GM23338 (cell line): ENCODE measurements around the gene ZFR2. TPM values are rescaled to one million over a fixed set of nuclear protein-coding genes. Genes with fewer than 3 reads are reported as not detected.

Experiments used
- ATAC-seq: fragments of 200-7000 bp; cut with Tn5 transposase; 3 replicates; pipeline ENCODE4 v1.9.1; 2020
- DNase-seq: peaks from one replicate; pipeline ENCODE4 v3.0.0-alpha.2; 2015; ENCODE audit warnings: low spot score
- H2AFZ ChIP-seq: fragments of 200-600 bp; sonication (generic); 2 replicates; pipeline ENCODE4 v1.8.0; 2016; ENCODE audit warnings: antibody characterized with exemption, mild to moderate bottlenecking, moderate library complexity
- H3F3A ChIP-seq: fragments of 200-600 bp; sonication (generic); replicated peaks from 2 replicates; pipeline ENCODE4 v1.8.0; 2017; ENCODE audit warnings: antibody characterized with exemption, mixed run types, low read depth
- H3K27ac ChIP-seq: fragments of 200-600 bp; sonication (generic); 2 replicates; pipeline ENCODE4 v1.6.1; 2016; ENCODE audit warnings: low read depth
- H3K27me3 ChIP-seq: fragments of 200-600 bp; sonication (generic); 2 replicates; pipeline ENCODE4 v1.8.0; 2016; ENCODE audit warnings: mild to moderate bottlenecking, mixed run types, moderate library complexity; ENCODE audit not compliant: insufficient read depth
- H3K36me3 ChIP-seq: fragments of 200-600 bp; sonication (generic); 2 replicates; pipeline ENCODE4 v1.8.0; 2016; ENCODE audit warnings: mild to moderate bottlenecking; ENCODE audit not compliant: insufficient read depth
- H3K4me1 ChIP-seq: fragments of 200-600 bp; sonication (generic); 2 replicates; pipeline ENCODE4 v1.8.0; 2016; ENCODE audit warnings: mild to moderate bottlenecking, moderate library complexity; ENCODE audit not compliant: insufficient read depth
- H3K4me2 ChIP-seq: fragments of 200-600 bp; sonication (generic); 2 replicates; pipeline ENCODE4 v1.7.1; 2017; ENCODE audit warnings: mixed run types
- H3K4me3 ChIP-seq: fragments of 200-600 bp; sonication (generic); 2 replicates; pipeline ENCODE4 v1.6.1; 2016; ENCODE audit warnings: mixed run types
- H3K79me2 ChIP-seq: fragments of 200-600 bp; sonication (generic); replicated peaks from 2 replicates; pipeline ENCODE4 v1.8.0; 2017; ENCODE audit warnings: mild to moderate bottlenecking; ENCODE audit not compliant: insufficient read depth
- H3K9me2 ChIP-seq: fragments of 200-600 bp; sonication (generic); 2 replicates; pipeline ENCODE4 v1.8.0; 2017; ENCODE audit not compliant: insufficient read depth
- H4K20me1 ChIP-seq: fragments of 200-600 bp; sonication (generic); replicated peaks from 2 replicates; pipeline ENCODE4 v1.8.0; 2017; ENCODE audit warnings: mild to moderate bottlenecking; ENCODE audit not compliant: insufficient read depth
- H3K27ac Mint-ChIP-seq: 2 replicates; pipeline ENCODE4 v1.8.0; 2020; ENCODE audit warnings: inconsistent platforms, mild to moderate bottlenecking, moderate library complexity, mixed read lengths
- H3K27me3 Mint-ChIP-seq: 3 replicates; pipeline ENCODE4 v1.8.0; 2022; ENCODE audit warnings: low read depth, mild to moderate bottlenecking, moderate library complexity, mixed read lengths, inconsistent platforms; ENCODE audit not compliant: insufficient read depth, poor library complexity
- H3K36me3 Mint-ChIP-seq: 3 replicates; pipeline ENCODE4 v1.8.0; 2021; ENCODE audit warnings: low read depth, mild to moderate bottlenecking, inconsistent platforms, moderate library complexity, mixed read lengths
- H3K4me1 Mint-ChIP-seq: 3 replicates; pipeline ENCODE4 v1.8.0; 2020; ENCODE audit warnings: mild to moderate bottlenecking, inconsistent platforms, mixed read lengths
- H3K4me3 Mint-ChIP-seq: 3 replicates; pipeline ENCODE4 v1.8.0; 2021; ENCODE audit warnings: moderate library complexity, mild to moderate bottlenecking, inconsistent platforms, mixed read lengths
- H3K9me3 Mint-ChIP-seq: 3 replicates; pipeline ENCODE4 v1.8.0; 2020; ENCODE audit warnings: moderate library complexity, mild to moderate bottlenecking, inconsistent platforms, mixed read lengths
- CREB1 ChIP-seq: fragments of 250-450 bp; sonication (Bioruptor Pico); IDR thresholded peaks from 2 replicates; pipeline ENCODE4 v1.5.0; 2020; ENCODE audit warnings: low read depth, mild to moderate bottlenecking, moderate library complexity
- ETS1 ChIP-seq: IDR thresholded peaks from 2 replicates; pipeline ENCODE4 v1.6.1; 2016; ENCODE audit warnings: antibody characterized with exemption
- EZH2 ChIP-seq: fragments of 200-600 bp; sonication (generic); IDR thresholded peaks from one replicate; pipeline ENCODE4 v1.8.0; 2017; ENCODE audit warnings: antibody characterized with exemption, mild to moderate bottlenecking, low read depth; ENCODE audit not compliant: unreplicated experiment
- EZH2phosphoT487 ChIP-seq: fragments of 200-600 bp; sonication (generic); IDR thresholded peaks from one replicate; pipeline ENCODE4 v1.8.1; 2018; ENCODE audit warnings: antibody characterized with exemption; ENCODE audit not compliant: unreplicated experiment
- JUNB ChIP-seq: IDR thresholded peaks from one replicate; pipeline ENCODE4 v1.6.1; 2016; ENCODE audit warnings: antibody characterized with exemption; ENCODE audit not compliant: unreplicated experiment
- NANOG ChIP-seq: IDR thresholded peaks from 2 replicates; pipeline ENCODE4 v1.6.1; 2016; ENCODE audit warnings: antibody characterized with exemption, borderline replicate concordance
- POLR2AphosphoS5 ChIP-seq: IDR thresholded peaks from 2 replicates; pipeline ENCODE4 v1.6.1; 2016; ENCODE audit warnings: antibody characterized with exemption, low read depth
- REST ChIP-seq: IDR thresholded peaks from one replicate; pipeline ENCODE4 v1.6.1; 2018; ENCODE audit warnings: antibody characterized with exemption; ENCODE audit not compliant: unreplicated experiment
- STAT1 ChIP-seq: IDR thresholded peaks from one replicate; pipeline ENCODE4 v1.6.1; 2016; ENCODE audit warnings: antibody characterized with exemption; ENCODE audit not compliant: unreplicated experiment
- ZNF114 ChIP-seq: fragments of 250-450 bp; sonication (Bioruptor Pico); IDR thresholded peaks from 2 replicates; pipeline ENCODE4 v1.5.0; 2020; ENCODE audit warnings: mild to moderate bottlenecking, moderate library complexity
- ZNF331 ChIP-seq: fragments of 250-450 bp; sonication (Bioruptor Pico); IDR thresholded peaks from 2 replicates; pipeline ENCODE4 v1.5.0; 2020; ENCODE audit warnings: low read depth, mild to moderate bottlenecking, moderate library complexity
- polyA plus RNA-seq: library from polyadenylated mRNA; unstranded; fragments of >200 nt; fragmentation: Nextera tagmentation; extraction: Ambion mirVana; gene quantifications from 2 replicates; pipeline ENCODE4 v1.2.1, GENCODE V29; 2016
- total RNA-seq: library from RNA; depleted of rRNA; stranded (reverse); fragments of >200 nt; shearing (Covaris generic); gene quantifications from 2 replicates; pipeline ENCODE4 v1.2.3, GENCODE V29; 2014
- TF ChIP-seq, protein P1 (sequence below): fragments of 250-450 bp; sonication (Bioruptor Pico); IDR thresholded peaks from 2 replicates; pipeline ENCODE4 v1.5.0; 2020; ENCODE audit warnings: mild to moderate bottlenecking, moderate library complexity
- TF ChIP-seq, protein P2 (sequence below), 2 experiments: fragments of 200-600 bp in 1 of 2; sonication (generic) in 1 of 2; conservative IDR thresholded peaks; 2 replicates each; pipeline versions ENCODE4 v1.5.1 to v1.6.1; 2016 to 2017; ENCODE audit warnings: antibody characterized with exemption in 2 of 2, low read depth in 2 of 2, mild to moderate bottlenecking in 2 of 2, moderate library complexity in 1 of 2

The ZFR2 gene
- total and polyA plus RNA-seq, 2 experiments from 2014 or later: 15.8 to 31.3 TPM

DNA sequence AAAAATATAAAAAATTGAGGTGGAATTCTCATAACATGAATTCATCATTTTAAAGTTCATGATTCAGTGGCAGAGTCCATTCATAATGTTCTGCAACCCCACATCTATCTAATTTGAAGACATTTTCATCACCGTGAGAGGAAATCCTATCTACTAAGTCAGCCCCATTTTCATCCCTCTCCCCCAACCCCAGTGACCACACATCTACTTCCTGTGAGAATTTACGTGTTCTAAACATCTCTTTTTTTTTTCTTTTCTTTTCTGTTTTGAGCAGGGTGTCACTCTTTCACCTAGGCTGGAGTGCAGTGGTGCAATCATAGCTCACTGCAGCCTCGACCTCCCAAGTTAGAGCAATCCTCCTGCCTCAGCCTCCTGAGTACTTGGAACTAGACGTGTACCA is 29.1 kb upstream of the ZFR2 start:
- Mint-ChIP-seq H3K4me3 (no peak overlapping the region), H3K9me3 (peaks cover 9% of the 10 kb centered on the region), H3K36me3 (peaks cover 20% of the 10 kb centered on the region), H3K27me3 (peaks cover 4% of the 10 kb centered on the region), H3K27ac (no peak overlapping the region), H3K4me1 (no peaks in the 10 kb centered on the region)
- no peak overlapping the region for H2AFZ ChIP-seq
- H3F3A ChIP-seq: no peaks in the 10 kb centered on the region
- H3K4me3 ChIP-seq: no peak overlapping the region
- H3K4me1 ChIP-seq: no peaks in the 10 kb centered on the region
- H3K4me2 ChIP-seq: no peak overlapping the region
- DNase-seq (no peak), ATAC-seq (no peak)
- H4K20me1 ChIP-seq: no peaks in the 10 kb centered on the region; the same call in 1 of the 2 replicates
- TF ChIP-seq ZNF331 (CRISPR knock-in tag) (no peak), CREB1 (CRISPR knock-in tag) (no peak), ZNF114 (CRISPR knock-in tag) (no peak), EZH2 (no peak), JUNB (no peak), POLR2AphosphoS5 (no peak), ETS1 (no peak), REST (no peak), NANOG (no peak), STAT1 (no peak), EZH2phosphoT487 (no peak)
- TF ChIP-seq, protein P1, sequence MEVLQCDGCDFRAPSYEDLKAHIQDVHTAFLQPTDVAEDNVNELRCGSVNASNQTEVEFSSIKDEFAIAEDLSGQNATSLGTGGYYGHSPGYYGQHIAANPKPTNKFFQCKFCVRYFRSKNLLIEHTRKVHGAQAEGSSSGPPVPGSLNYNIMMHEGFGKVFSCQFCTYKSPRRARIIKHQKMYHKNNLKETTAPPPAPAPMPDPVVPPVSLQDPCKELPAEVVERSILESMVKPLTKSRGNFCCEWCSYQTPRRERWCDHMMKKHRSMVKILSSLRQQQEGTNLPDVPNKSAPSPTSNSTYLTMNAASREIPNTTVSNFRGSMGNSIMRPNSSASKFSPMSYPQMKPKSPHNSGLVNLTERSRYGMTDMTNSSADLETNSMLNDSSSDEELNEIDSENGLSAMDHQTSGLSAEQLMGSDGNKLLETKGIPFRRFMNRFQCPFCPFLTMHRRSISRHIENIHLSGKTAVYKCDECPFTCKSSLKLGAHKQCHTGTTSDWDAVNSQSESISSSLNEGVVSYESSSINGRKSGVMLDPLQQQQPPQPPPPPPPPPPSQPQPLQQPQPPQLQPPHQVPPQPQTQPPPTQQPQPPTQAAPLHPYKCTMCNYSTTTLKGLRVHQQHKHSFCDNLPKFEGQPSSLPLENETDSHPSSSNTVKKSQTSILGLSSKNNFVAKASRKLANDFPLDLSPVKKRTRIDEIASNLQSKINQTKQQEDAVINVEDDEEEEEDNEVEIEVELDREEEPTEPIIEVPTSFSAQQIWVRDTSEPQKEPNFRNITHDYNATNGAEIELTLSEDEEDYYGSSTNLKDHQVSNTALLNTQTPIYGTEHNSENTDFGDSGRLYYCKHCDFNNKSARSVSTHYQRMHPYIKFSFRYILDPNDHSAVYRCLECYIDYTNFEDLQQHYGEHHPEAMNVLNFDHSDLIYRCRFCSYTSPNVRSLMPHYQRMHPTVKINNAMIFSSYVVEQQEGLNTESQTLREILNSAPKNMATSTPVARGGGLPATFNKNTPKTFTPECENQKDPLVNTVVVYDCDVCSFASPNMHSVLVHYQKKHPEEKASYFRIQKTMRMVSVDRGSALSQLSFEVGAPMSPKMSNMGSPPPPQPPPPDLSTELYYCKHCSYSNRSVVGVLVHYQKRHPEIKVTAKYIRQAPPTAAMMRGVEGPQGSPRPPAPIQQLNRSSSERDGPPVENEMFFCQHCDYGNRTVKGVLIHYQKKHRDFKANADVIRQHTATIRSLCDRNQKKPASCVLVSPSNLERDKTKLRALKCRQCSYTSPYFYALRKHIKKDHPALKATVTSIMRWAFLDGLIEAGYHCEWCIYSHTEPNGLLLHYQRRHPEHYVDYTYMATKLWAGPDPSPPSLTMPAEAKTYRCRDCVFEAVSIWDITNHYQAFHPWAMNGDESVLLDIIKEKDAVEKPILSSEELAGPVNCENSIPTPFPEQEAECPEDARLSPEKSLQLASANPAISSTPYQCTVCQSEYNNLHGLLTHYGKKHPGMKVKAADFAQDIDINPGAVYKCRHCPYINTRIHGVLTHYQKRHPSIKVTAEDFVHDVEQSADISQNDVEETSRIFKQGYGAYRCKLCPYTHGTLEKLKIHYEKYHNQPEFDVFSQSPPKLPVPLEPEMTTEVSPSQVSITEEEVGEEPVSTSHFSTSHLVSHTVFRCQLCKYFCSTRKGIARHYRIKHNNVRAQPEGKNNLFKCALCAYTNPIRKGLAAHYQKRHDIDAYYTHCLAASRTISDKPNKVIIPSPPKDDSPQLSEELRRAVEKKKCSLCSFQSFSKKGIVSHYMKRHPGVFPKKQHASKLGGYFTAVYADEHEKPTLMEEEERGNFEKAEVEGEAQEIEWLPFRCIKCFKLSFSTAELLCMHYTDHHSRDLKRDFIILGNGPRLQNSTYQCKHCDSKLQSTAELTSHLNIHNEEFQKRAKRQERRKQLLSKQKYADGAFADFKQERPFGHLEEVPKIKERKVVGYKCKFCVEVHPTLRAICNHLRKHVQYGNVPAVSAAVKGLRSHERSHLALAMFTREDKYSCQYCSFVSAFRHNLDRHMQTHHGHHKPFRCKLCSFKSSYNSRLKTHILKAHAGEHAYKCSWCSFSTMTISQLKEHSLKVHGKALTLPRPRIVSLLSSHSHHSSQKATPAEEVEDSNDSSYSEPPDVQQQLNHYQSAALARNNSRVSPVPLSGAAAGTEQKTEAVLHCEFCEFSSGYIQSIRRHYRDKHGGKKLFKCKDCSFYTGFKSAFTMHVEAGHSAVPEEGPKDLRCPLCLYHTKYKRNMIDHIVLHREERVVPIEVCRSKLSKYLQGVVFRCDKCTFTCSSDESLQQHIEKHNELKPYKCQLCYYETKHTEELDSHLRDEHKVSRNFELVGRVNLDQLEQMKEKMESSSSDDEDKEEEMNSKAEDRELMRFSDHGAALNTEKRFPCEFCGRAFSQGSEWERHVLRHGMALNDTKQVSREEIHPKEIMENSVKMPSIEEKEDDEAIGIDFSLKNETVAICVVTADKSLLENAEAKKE (CRISPR knock-in tag): no peak
- TF ChIP-seq, protein P2, sequence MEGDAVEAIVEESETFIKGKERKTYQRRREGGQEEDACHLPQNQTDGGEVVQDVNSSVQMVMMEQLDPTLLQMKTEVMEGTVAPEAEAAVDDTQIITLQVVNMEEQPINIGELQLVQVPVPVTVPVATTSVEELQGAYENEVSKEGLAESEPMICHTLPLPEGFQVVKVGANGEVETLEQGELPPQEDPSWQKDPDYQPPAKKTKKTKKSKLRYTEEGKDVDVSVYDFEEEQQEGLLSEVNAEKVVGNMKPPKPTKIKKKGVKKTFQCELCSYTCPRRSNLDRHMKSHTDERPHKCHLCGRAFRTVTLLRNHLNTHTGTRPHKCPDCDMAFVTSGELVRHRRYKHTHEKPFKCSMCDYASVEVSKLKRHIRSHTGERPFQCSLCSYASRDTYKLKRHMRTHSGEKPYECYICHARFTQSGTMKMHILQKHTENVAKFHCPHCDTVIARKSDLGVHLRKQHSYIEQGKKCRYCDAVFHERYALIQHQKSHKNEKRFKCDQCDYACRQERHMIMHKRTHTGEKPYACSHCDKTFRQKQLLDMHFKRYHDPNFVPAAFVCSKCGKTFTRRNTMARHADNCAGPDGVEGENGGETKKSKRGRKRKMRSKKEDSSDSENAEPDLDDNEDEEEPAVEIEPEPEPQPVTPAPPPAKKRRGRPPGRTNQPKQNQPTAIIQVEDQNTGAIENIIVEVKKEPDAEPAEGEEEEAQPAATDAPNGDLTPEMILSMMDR (conservative IDR thresholded peaks at IDR 0.05; ENCODE audit: low read depth in 2 of 2): no peak
- H3K27me3 ChIP-seq: no peaks in the 10 kb centered on the region
- no peaks in the 10 kb centered on the region for H3K79me2 ChIP-seq
- H3K36me3 ChIP-seq: peaks cover 11% of the 10 kb centered on the region
- H3K27ac ChIP-seq: no peak overlapping the region
- no peaks in the 10 kb centered on the region for H3K9me2 ChIP-seq
